Measurements from ENCODE around the gene CEP112.

The CEP112 gene

GRCh38 chr17:65601881-65602280 lies 590.1 kb downstream of the CEP112 start:
- ChIA-PET POLR2A (no interaction called here), CTCF (no interaction called here)
- no peak for DNase-seq (ENCODE audit: extremely low spot score)
- TF ChIP-seq HDGF (IDR thresholded peaks at IDR 0.05; ENCODE audit: borderline replicate concordance) (no peak), FOXK2 (IDR thresholded peaks at IDR 0.05) (no peak)

GRCh38 chr17:65601145-65601544 lies 590.8 kb downstream of the CEP112 start:
- TF ChIP-seq PKNOX1 (IDR thresholded peaks at IDR 0.05): no peak
- no peak for TF ChIP-seq ELF4 (IDR thresholded peaks at IDR 0.05)
- no peak for TF ChIP-seq ZNF384 (IDR thresholded peaks at IDR 0.05)
- no peak for TF ChIP-seq CTBP1 (IDR thresholded peaks at IDR 0.05; ENCODE audit: borderline replicate concordance)
- TF ChIP-seq ARNT (IDR thresholded peaks at IDR 0.05): no peak
- TF ChIP-seq FOXA1 (IDR thresholded peaks at IDR 0.05): no peak
- no peak for TF ChIP-seq FOXK2 (IDR thresholded peaks at IDR 0.05)
- no peak for TF ChIP-seq NFRKB (IDR thresholded peaks at IDR 0.05)
- TF ChIP-seq BHLHE40 (IDR thresholded peaks at IDR 0.05; ENCODE audit: borderline replicate concordance): no peak
- no peak for TF ChIP-seq SUZ12 (IDR thresholded peaks at IDR 0.05)
- no peak for TF ChIP-seq L3MBTL2 (conservative IDR thresholded peaks at IDR 0.05)
- no peak for DNase-seq (ENCODE audit: extremely low spot score)
- ChIA-PET POLR2A (no interaction called here), CTCF (interaction anchor here (0.6 kb wide), 1 partner anchor 11 kb away, joined by 3 read pairs; no protein-coding TSS in a partner anchor)

GRCh38 chr17:65600518-65600917 lies 591.4 kb downstream of the CEP112 start:
- ChIA-PET POLR2A (no interaction called here), CTCF (interaction anchor here (0.6 kb wide), 1 partner anchor 12 kb away, joined by 3 read pairs; no protein-coding TSS in a partner anchor)
- TF ChIP-seq TARDBP (IDR thresholded peaks at IDR 0.05) (no peak), NFRKB (IDR thresholded peaks at IDR 0.05) (no peak), HDGF (IDR thresholded peaks at IDR 0.05; ENCODE audit: borderline replicate concordance) (no peak), FOXA1 (IDR thresholded peaks at IDR 0.05) (no peak)
- DNase-seq (ENCODE audit: extremely low spot score): no peak

- CTCF ChIA-PET: no interaction called here
- TF ChIP-seq BHLHE40 (IDR thresholded peaks at IDR 0.05; ENCODE audit: borderline replicate concordance) (no peak), LEF1 (IDR thresholded peaks at IDR 0.05; ENCODE audit: borderline replicate concordance) (no peak), CTBP1 (IDR thresholded peaks at IDR 0.05; ENCODE audit: borderline replicate concordance) (no peak), SUZ12 (IDR thresholded peaks at IDR 0.05) (no peak), ELF4 (IDR thresholded peaks at IDR 0.05) (no peak), SP1 (IDR thresholded peaks at IDR 0.05) (no peak), PKNOX1 (IDR thresholded peaks at IDR 0.05) (no peak), TARDBP (IDR thresholded peaks at IDR 0.05) (no peak), FOXM1 (IDR thresholded peaks at IDR 0.05; ENCODE audit: borderline replicate concordance) (no peak), FOXK2 (IDR thresholded peaks at IDR 0.05) (no peak), FOXA1 (IDR thresholded peaks at IDR 0.05) (no peak), HDGF (IDR thresholded peaks at IDR 0.05; ENCODE audit: borderline replicate concordance) (no peak), ZNF384 (IDR thresholded peaks at IDR 0.05) (no peak), NFRKB (IDR thresholded peaks at IDR 0.05) (no peak), ARNT (IDR thresholded peaks at IDR 0.05) (no peak), L3MBTL2 (conservative IDR thresholded peaks at IDR 0.05) (no peak)
- POLR2A ChIA-PET: no interaction called here
- DNase-seq (ENCODE audit: extremely low spot score): no peak
Measured at GRCh38 chr17:65599650-65600049, 592.3 kb downstream of the CEP112 start.

- DNase-seq (ENCODE audit: extremely low spot score): no peak
- ChIA-PET POLR2A (no interaction called here), CTCF (no interaction called here)
- TF ChIP-seq SUZ12 (IDR thresholded peaks at IDR 0.05) (no peak), FOXM1 (IDR thresholded peaks at IDR 0.05; ENCODE audit: borderline replicate concordance) (no peak), TARDBP (IDR thresholded peaks at IDR 0.05) (no peak), NFRKB (IDR thresholded peaks at IDR 0.05) (no peak), LEF1 (IDR thresholded peaks at IDR 0.05; ENCODE audit: borderline replicate concordance) (no peak), CTBP1 (IDR thresholded peaks at IDR 0.05; ENCODE audit: borderline replicate concordance) (no peak), ZNF384 (IDR thresholded peaks at IDR 0.05) (no peak), FOXA1 (IDR thresholded peaks at IDR 0.05) (no peak), ARNT (IDR thresholded peaks at IDR 0.05) (no peak), BHLHE40 (IDR thresholded peaks at IDR 0.05; ENCODE audit: borderline replicate concordance) (no peak), L3MBTL2 (conservative IDR thresholded peaks at IDR 0.05) (no peak), FOXK2 (IDR thresholded peaks at IDR 0.05) (no peak), SP1 (IDR thresholded peaks at IDR 0.05) (no peak), PKNOX1 (IDR thresholded peaks at IDR 0.05) (no peak)
Measured at GRCh38 chr17:65598746-65599145, 593.2 kb downstream of the CEP112 start.

GRCh38 chr17:65595071-65595656 lies 596.8 kb downstream of the CEP112 start:
- CTCF ChIA-PET: no interaction called here
- POLR2A ChIA-PET: no interaction called here
- no peak for TF ChIP-seq FOXM1 (IDR thresholded peaks at IDR 0.05; ENCODE audit: borderline replicate concordance)
- TF ChIP-seq CTBP1 (IDR thresholded peaks at IDR 0.05; ENCODE audit: borderline replicate concordance): no peak
- no peak for TF ChIP-seq HDGF (IDR thresholded peaks at IDR 0.05; ENCODE audit: borderline replicate concordance)
- TF ChIP-seq NFRKB (IDR thresholded peaks at IDR 0.05): no peak
- no peak for TF ChIP-seq ELF4 (IDR thresholded peaks at IDR 0.05)
- TF ChIP-seq ARNT (IDR thresholded peaks at IDR 0.05): no peak
- TF ChIP-seq SUZ12 (IDR thresholded peaks at IDR 0.05): no peak
- no peak for TF ChIP-seq FOXK2 (IDR thresholded peaks at IDR 0.05)
- TF ChIP-seq LEF1 (IDR thresholded peaks at IDR 0.05; ENCODE audit: borderline replicate concordance): no peak
- TF ChIP-seq PKNOX1 (IDR thresholded peaks at IDR 0.05): no peak
- TF ChIP-seq BHLHE40 (IDR thresholded peaks at IDR 0.05; ENCODE audit: borderline replicate concordance): no peak
- TF ChIP-seq ZNF384 (IDR thresholded peaks at IDR 0.05): no peak
- TF ChIP-seq FOXA1 (IDR thresholded peaks at IDR 0.05): no peak
- no peak for TF ChIP-seq SP1 (IDR thresholded peaks at IDR 0.05)
- no peak for TF ChIP-seq L3MBTL2 (conservative IDR thresholded peaks at IDR 0.05)
- TF ChIP-seq TARDBP (IDR thresholded peaks at IDR 0.05): no peak
- DNase-seq (ENCODE audit: extremely low spot score): no peak

All from HEK293T (cell line).